Uterus (tissue), 4 donors: ENCODE results near the gene CELA3B. TPM values are rescaled to one million over a fixed set of nuclear protein-coding genes. Genes with fewer than 3 reads are reported as not detected.
"Not testable (repeated sequence)": the region's sequence is repeated elsewhere in the genome, so short reads cannot be mapped to it uniquely, and the experiment has no call there.

Experiments used
- DNase-seq, 2 donors: peaks; one replicate each; pipeline ENCODE4 v3.0.0-alpha.2; 2019 to 2020
- H3K27ac ChIP-seq, 2 donors: fragments of 200-600 bp; sonication (generic); 1 replicate in 1 of 2; 2 replicates in 1 of 2; pipeline ENCODE4 v1.5.1; 2016 to 2018
- H3K27me3 ChIP-seq, 2 donors: fragments of 200-600 bp; sonication (generic); one replicate each; pipeline ENCODE4 v1.5.1; 2018 to 2019; ENCODE audit warnings: control low read depth in 1 of 2
- H3K36me3 ChIP-seq, 2 donors: fragments of 200-600 bp; sonication (generic); one replicate each; pipeline ENCODE4 v1.5.1; 2019; ENCODE audit warnings: control low read depth in 1 of 2
- H3K4me1 ChIP-seq, 2 donors: fragments of 200-600 bp; sonication (generic); one replicate each; pipeline ENCODE4 v1.5.1; 2018 to 2019; ENCODE audit warnings: control low read depth in 1 of 2
- H3K4me3 ChIP-seq, 2 donors: fragments of 200-600 bp; sonication (generic); 1 replicate in 1 of 2; 2 replicates in 1 of 2; pipeline ENCODE4 v1.5.1; 2018 to 2019; ENCODE audit warnings: mild to moderate bottlenecking in 1 of 2
- H3K9me3 ChIP-seq, 2 donors: fragments of 200-600 bp; sonication (generic); one replicate each; pipeline ENCODE4 v1.5.1; 2019; ENCODE audit warnings: control low read depth in 1 of 2
- POLR2A ChIP-seq, 2 donors: fragments of 450-650 bp; IDR thresholded peaks; one replicate each; pipeline ENCODE4 v1.6.1; 2016; ENCODE audit warnings: antibody characterized with exemption in 2 of 2, mild to moderate bottlenecking in 1 of 2, moderate library complexity in 1 of 2
- intact Hi-C: fragments of 100-400 bp; cut with DNase I; formaldehyde crosslinking; loops from one replicate; pipeline ENCODE4 v1.15.1; 2023; ENCODE audit warnings: low total_unique reads
- total RNA-seq, 4 donors: library from RNA; depleted of rRNA in 3 of 4; stranded (reverse); fragments of >200 nt in 3 of 4; gene quantifications; one replicate each; pipeline versions ENCODE4 v1.1.0 to v1.2.4, GENCODE V29; 2014 to 2023
- TF ChIP-seq, protein P1 (sequence below), 4 experiments: fragments of 200-600 bp in 2 of 4; fragments of 450-650 bp in 2 of 4; sonication (generic) in 2 of 4; IDR thresholded peaks; one replicate each; pipeline ENCODE4 v1.5.1; 2016 to 2019; ENCODE audit warnings: antibody characterized with exemption in 4 of 4, mild to moderate bottlenecking in 2 of 4, moderate library complexity in 1 of 4
- donor health status: DM: yes; HTN: yes; CAD: no.

CELA3B gene
- total RNA-seq, 4 donors from 2014 or later, result 0.35 TPM; not detected in 3

GRCh38 chr1:22030057-22030456, 53.2 kb downstream of the CELA3B start:
- intact Hi-C loops, result no loop called here
- TF ChIP-seq, protein P1, sequence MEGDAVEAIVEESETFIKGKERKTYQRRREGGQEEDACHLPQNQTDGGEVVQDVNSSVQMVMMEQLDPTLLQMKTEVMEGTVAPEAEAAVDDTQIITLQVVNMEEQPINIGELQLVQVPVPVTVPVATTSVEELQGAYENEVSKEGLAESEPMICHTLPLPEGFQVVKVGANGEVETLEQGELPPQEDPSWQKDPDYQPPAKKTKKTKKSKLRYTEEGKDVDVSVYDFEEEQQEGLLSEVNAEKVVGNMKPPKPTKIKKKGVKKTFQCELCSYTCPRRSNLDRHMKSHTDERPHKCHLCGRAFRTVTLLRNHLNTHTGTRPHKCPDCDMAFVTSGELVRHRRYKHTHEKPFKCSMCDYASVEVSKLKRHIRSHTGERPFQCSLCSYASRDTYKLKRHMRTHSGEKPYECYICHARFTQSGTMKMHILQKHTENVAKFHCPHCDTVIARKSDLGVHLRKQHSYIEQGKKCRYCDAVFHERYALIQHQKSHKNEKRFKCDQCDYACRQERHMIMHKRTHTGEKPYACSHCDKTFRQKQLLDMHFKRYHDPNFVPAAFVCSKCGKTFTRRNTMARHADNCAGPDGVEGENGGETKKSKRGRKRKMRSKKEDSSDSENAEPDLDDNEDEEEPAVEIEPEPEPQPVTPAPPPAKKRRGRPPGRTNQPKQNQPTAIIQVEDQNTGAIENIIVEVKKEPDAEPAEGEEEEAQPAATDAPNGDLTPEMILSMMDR (IDR thresholded peaks at IDR 0.05), result no peak
- TF ChIP-seq POLR2A (IDR thresholded peaks at IDR 0.05), result no peak
- no peak overlapping the region for H3K4me3 ChIP-seq

DNA sequence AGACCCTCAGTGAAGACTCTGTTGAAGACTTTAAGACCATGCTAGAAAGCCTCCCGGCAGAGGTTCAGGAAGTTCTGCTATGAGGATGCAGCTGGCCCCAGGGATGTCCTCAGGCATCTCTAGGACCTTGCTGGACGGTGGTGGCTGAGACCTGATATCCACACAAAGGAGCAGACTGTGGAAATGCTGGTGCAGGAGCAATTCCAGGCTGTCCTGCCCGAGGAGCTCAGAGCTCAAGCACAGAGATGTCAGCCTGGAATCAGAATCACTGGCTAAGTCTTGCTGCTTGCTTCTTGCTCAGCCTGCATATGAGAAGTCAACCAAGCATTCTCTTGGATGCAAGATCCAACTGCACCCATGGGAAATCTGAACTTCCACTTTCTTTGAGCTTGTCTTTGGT, 53.7 kb downstream of the CELA3B start:
- no peak overlapping the region for H3K27ac ChIP-seq
- no peak overlapping the region for H3K4me3 ChIP-seq
- no peaks in the 10 kb centered on the region for H3K4me1 ChIP-seq
- intact Hi-C loops, result no loop called here
- no peak for DNase-seq
- H3K36me3 ChIP-seq, result no peaks in the 10 kb centered on the region
- no peaks in the 10 kb centered on the region for H3K27me3 ChIP-seq
- no peaks in the 10 kb centered on the region for H3K9me3 ChIP-seq
- no peak for TF ChIP-seq POLR2A (IDR thresholded peaks at IDR 0.05)
- TF ChIP-seq, protein P1 (IDR thresholded peaks at IDR 0.05), result no peak

More at GRCh38 chr1:22030057-22030456, 53.2 kb downstream of the CELA3B start:
- no peaks in the 10 kb centered on the region for H3K4me1 ChIP-seq
- no peak overlapping the region for H3K27ac ChIP-seq
- H3K27me3 ChIP-seq, result no peaks in the 10 kb centered on the region
- DNase-seq, result no peak
- H3K36me3 ChIP-seq, result no peaks in the 10 kb centered on the region
- no peaks in the 10 kb centered on the region for H3K9me3 ChIP-seq

DNA sequence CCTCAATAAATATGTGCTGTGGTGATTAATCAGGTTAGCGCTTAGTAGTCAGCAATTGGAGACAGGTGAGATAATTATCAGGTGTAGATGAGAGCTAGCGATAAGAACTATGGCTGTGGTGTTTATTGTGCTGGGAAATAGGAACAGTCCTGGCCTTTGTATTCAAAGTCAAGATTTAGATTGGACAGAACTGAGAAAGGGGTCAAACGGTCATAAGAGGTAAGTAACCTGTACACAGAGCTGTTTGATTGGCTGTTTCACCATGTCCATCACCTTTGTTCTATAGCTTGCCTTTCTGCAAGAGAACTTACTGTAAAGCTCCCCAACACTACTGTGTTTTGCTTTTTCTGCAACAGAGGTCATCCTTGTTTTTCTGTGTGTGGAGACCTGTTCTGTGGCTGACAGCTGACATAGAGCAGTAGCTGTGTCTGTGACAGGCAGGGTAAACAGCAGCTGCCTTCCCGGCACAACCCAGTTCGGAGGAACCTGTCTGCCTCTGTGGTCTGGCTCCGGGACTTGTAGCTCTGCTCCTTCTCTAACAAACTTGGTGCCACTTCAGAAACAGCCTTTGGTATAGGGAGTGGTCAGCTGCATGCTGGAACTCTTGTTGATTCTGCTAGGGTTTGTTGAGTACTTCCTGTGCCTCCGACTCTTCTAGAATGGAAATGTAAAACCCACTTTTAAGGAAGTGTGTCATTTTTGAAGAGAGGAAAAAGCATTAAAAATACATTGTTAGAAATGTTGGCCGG, 54.6 kb downstream of the CELA3B start:
- no peaks in the 10 kb centered on the region for H3K9me3 ChIP-seq
- no peaks in the 10 kb centered on the region for H3K4me1 ChIP-seq
- no peak for DNase-seq
- intact Hi-C loops, result no loop called here
- TF ChIP-seq, protein P1 (IDR thresholded peaks at IDR 0.05), result no peak
- no peak for TF ChIP-seq POLR2A (IDR thresholded peaks at IDR 0.05)
- no peak overlapping the region for H3K4me3 ChIP-seq
- no peaks in the 10 kb centered on the region for H3K27me3 ChIP-seq
- no peak overlapping the region for H3K27ac ChIP-seq
- H3K36me3 ChIP-seq, result no peaks in the 10 kb centered on the region

DNA sequence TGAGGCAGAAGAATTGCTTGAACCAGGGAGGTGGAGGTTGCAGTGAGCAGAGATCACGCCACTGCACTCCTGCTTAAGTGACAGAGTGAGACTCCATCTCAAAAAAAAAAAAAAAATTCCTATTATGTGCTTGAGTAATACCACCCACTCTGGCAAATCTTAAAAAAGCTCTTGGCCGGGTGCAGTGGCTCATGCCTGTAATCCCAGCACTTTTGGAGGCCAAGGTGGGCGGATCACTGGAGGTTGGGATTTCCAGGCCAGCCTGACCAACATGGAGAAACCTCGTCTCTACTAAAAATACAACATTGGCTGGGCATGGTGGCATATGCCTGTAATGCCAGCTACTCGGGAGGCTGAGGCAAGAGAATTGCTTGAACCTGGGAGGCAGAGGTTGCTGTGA, 58.0 kb downstream of the CELA3B start:
- DNase-seq, intact Hi-C loops, H3K36me3 ChIP-seq, H3K27me3 ChIP-seq, H3K4me1 ChIP-seq, H3K9me3 ChIP-seq, H3K4me3 ChIP-seq, H3K27ac ChIP-seq: not testable (repeated sequence)

DNA sequence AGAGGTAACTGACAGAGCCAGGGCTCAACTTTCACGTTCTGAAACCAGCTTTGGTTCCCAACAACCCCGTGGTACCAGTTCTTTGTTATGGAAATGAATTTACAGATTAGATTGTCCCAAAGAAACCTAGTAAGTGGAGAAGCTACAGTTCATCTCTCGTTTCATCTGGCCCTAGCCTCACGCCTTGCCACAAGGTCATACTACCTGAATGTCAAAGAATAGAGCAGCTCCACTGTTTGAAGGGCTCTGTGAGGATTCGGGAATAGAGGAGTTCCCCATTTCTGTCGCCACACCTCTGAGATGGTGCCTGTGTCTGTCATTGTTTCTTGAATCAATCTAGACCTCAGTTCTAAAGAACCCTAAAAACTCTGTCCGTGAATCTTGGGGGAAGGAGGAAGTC, 60.7 kb downstream of the CELA3B start:
- no peaks in the 10 kb centered on the region for H3K36me3 ChIP-seq
- H3K27me3 ChIP-seq, result no peaks in the 10 kb centered on the region
- no peak for DNase-seq
- no peak overlapping the region for H3K27ac ChIP-seq
- H3K4me3 ChIP-seq, result no peak overlapping the region
- no peaks in the 10 kb centered on the region for H3K9me3 ChIP-seq
- TF ChIP-seq POLR2A (IDR thresholded peaks at IDR 0.05), result no peak
- TF ChIP-seq, protein P1 (IDR thresholded peaks at IDR 0.05), result no peak
- H3K4me1 ChIP-seq, result no peaks in the 10 kb centered on the region
- intact Hi-C loops, result no loop called here
